HepG2 (cell line): ENCODE data around the gene DSG2. TPM values are rescaled to one million over a fixed set of nuclear protein-coding genes. Genes with fewer than 3 reads are reported as not detected.

Experiments used
- ARID2 ChIP-seq: sonication (generic); formaldehyde crosslinking; IDR thresholded peaks from 2 replicates; pipeline ENCODE4 v1.8.1; 2022; ENCODE audit warnings: mild to moderate bottlenecking, missing genetic modification reagents, borderline replicate concordance
- ATF5 ChIP-seq: sonication (generic); formaldehyde crosslinking; IDR thresholded peaks from 2 replicates; pipeline ENCODE4 v1.4.0; 2020; ENCODE audit warnings: mild to moderate bottlenecking, low read depth, missing genetic modification reagents
- BORCS8-MEF2B ChIP-seq: sonication (generic); formaldehyde crosslinking; IDR thresholded peaks from 2 replicates; pipeline ENCODE4 v1.8.0; 2022; ENCODE audit warnings: mild to moderate bottlenecking, missing genetic modification reagents
- CBX1 ChIP-seq: IDR thresholded peaks from one replicate; pipeline ENCODE4 v1.6.1; 2016; ENCODE audit warnings: antibody characterized with exemption, low read depth
- CBX2 ChIP-seq, 2 experiments: fragments of 200-600 bp in 1 of 2; sonication (generic); formaldehyde crosslinking in 1 of 2; IDR thresholded peaks; 2 replicates each; pipeline versions ENCODE4 v1.7.0 to v1.8.1; 2018 to 2022; ENCODE audit warnings: low read depth in 2 of 2, low read length in 1 of 2, mild to moderate bottlenecking in 1 of 2, missing genetic modification reagents in 1 of 2
- CEBPG ChIP-seq: IDR thresholded peaks from 2 replicates; pipeline ENCODE4 v1.6.1; 2016
- DNMT3B ChIP-seq: conservative IDR thresholded peaks from 2 replicates; pipeline ENCODE4 v1.6.1; 2016; ENCODE audit warnings: missing biosample characterization, control low read depth
- E2F2 ChIP-seq: sonication (generic); formaldehyde crosslinking; IDR thresholded peaks from 2 replicates; pipeline ENCODE4 v1.4.0; 2020; ENCODE audit warnings: missing genetic modification reagents, borderline replicate concordance
- EEA1 ChIP-seq: sonication (generic); formaldehyde crosslinking; IDR thresholded peaks from 2 replicates; pipeline ENCODE4 v1.5.1; 2020; ENCODE audit warnings: mild to moderate bottlenecking, missing genetic modification reagents, borderline replicate concordance
- ELF3 ChIP-seq: IDR thresholded peaks from 2 replicates; pipeline ENCODE4 v1.6.1; 2016; ENCODE audit warnings: missing genetic modification reagents, missing compliant biosample characterization
- EZH2 ChIP-seq: conservative IDR thresholded peaks from 2 replicates; pipeline ENCODE4 v1.6.1; 2012; ENCODE audit warnings: mild to moderate bottlenecking, low read depth, low read length, moderate library complexity
- HMGA1 ChIP-seq: sonication (generic); formaldehyde crosslinking; conservative IDR thresholded peaks from 2 replicates; pipeline ENCODE4 v1.4.0; 2020; ENCODE audit warnings: missing genetic modification reagents
- NCOA1 ChIP-seq: sonication (generic); formaldehyde crosslinking; IDR thresholded peaks from 2 replicates; pipeline ENCODE4 v1.9.0; 2021; ENCODE audit warnings: missing genetic modification reagents
- PRDM15 ChIP-seq: sonication (generic); formaldehyde crosslinking; IDR thresholded peaks from 2 replicates; pipeline ENCODE4 v1.4.0; 2020; ENCODE audit warnings: missing genetic modification reagents
- SRF ChIP-seq: IDR thresholded peaks from 2 replicates; pipeline ENCODE4 v1.6.1; 2011; ENCODE audit warnings: mild to moderate bottlenecking, low read depth, low read length, moderate library complexity
- YEATS2 ChIP-seq: sonication (generic); formaldehyde crosslinking; IDR thresholded peaks from 2 replicates; pipeline ENCODE4 v1.4.0; 2020; ENCODE audit warnings: missing genetic modification reagents, borderline replicate concordance
- ZFP62 ChIP-seq: sonication (generic); formaldehyde crosslinking; IDR thresholded peaks from 2 replicates; pipeline ENCODE4 v1.4.0; 2020; ENCODE audit warnings: missing genetic modification reagents
- ZHX1 ChIP-seq: sonication (generic); formaldehyde crosslinking; IDR thresholded peaks from 2 replicates; pipeline ENCODE4 v1.8.1; 2022; ENCODE audit warnings: low read depth, mild to moderate bottlenecking, missing genetic modification reagents
- ZNF260 ChIP-seq: sonication (generic); formaldehyde crosslinking; IDR thresholded peaks from 2 replicates; pipeline ENCODE4 v1.4.0; 2020; ENCODE audit warnings: missing genetic modification reagents, low read depth, mild to moderate bottlenecking, borderline replicate concordance
- ZNF431 ChIP-seq: sonication (generic); formaldehyde crosslinking; IDR thresholded peaks from 2 replicates; pipeline ENCODE4 v1.9.0; 2022; ENCODE audit warnings: missing genetic modification reagents, low read depth, mild to moderate bottlenecking, borderline replicate concordance
- ZNF460 ChIP-seq: sonication (generic); formaldehyde crosslinking; IDR thresholded peaks from 2 replicates; pipeline ENCODE4 v1.5.1; 2020; ENCODE audit warnings: missing genetic modification reagents, mild to moderate bottlenecking, borderline replicate concordance
- ZNF496 ChIP-seq: sonication (generic); formaldehyde crosslinking; IDR thresholded peaks from 2 replicates; pipeline ENCODE4 v1.8.1; 2023; ENCODE audit warnings: mild to moderate bottlenecking, moderate library complexity, missing genetic modification reagents; ENCODE audit not compliant: insufficient replicate concordance
- ZNF678 ChIP-seq: sonication (generic); formaldehyde crosslinking; IDR thresholded peaks from 2 replicates; pipeline ENCODE4 v1.4.0; 2020; ENCODE audit warnings: mild to moderate bottlenecking, missing genetic modification reagents
- ZNF7 ChIP-seq: IDR thresholded peaks from 2 replicates; pipeline ENCODE4 v1.6.1; 2016; ENCODE audit warnings: missing biosample characterization, missing genetic modification reagents
- polyA plus RNA-seq, 8 experiments: library from polyadenylated mRNA; depleted of rRNA in 3 of 8; stranded (reverse) in 7 of 8; unstranded in 1 of 8; fragments of >200 nt; fragmentation: Illumina TruSeq in 4 of 8; extraction: Trizol in 4 of 8; gene quantifications; 2 replicates each; pipeline versions ENCODE4 v1.2.1 to v1.2.3, GENCODE V29; 2011 to 2016; ENCODE audit warnings: low read depth in 4 of 8, missing spikeins in 1 of 8, mixed read lengths in 1 of 8; ENCODE audit not compliant: insufficient read depth in 1 of 8
- total RNA-seq, 5 experiments: library from RNA; depleted of rRNA; stranded (reverse); fragments of >200 nt; fragmentation: Illumina TruSeq; extraction: Trizol; gene quantifications; 2 replicates each; pipeline ENCODE4 v1.2.3, GENCODE V29; 2016; ENCODE audit warnings: low read depth in 1 of 5

Gene DSG2
- total and polyA plus RNA-seq, 2 of the 13 experiments (the other 11 are each of a cell fraction or from before 2014, with no cell fraction given), result 23.3 to 66.7 TPM

GRCh38 chr18:31558567-31558966 lies 60.6 kb downstream of the DSG2 start (continued):
- no peak for TF ChIP-seq ZNF260 (CRISPR knock-in tag)
- no peak for TF ChIP-seq EZH2
- no peak for TF ChIP-seq CBX1
- TF ChIP-seq ATF5 (CRISPR knock-in tag), result no peak
- TF ChIP-seq ZNF496, result no peak
- no peak for TF ChIP-seq ARID2 (CRISPR knock-in tag)
- TF ChIP-seq ZNF678, result no peak
- no peak for TF ChIP-seq DNMT3B
- TF ChIP-seq E2F2 (CRISPR knock-in tag), result no peak
- no peak for TF ChIP-seq ZNF431 (CRISPR knock-in tag)
- TF ChIP-seq CBX2 (IDR thresholded peaks at IDR 0.05; ENCODE audit: low read depth, low read length), result no peak
- TF ChIP-seq CBX2 (CRISPR knock-in tag; IDR thresholded peaks at IDR 0.05; ENCODE audit: low read depth), result no peak
- no peak for TF ChIP-seq BORCS8-MEF2B (CRISPR knock-in tag)
- no peak for TF ChIP-seq PRDM15
- 0 out of 2 replicates have a peak, but pooled peaks have one; percentile 29 for TF ChIP-seq ELF3 (CRISPR knock-in tag)
- TF ChIP-seq SRF, result no peak
- no peak for TF ChIP-seq ZNF7 (CRISPR knock-in tag)
- no peak for TF ChIP-seq ZFP62
- peak; percentile 76; the same call in 1 of the 2 replicates for TF ChIP-seq ZNF460 (CRISPR knock-in tag)
- no peak; the same call in 1 of the 2 replicates for TF ChIP-seq YEATS2
- TF ChIP-seq ZHX1 (CRISPR knock-in tag), result no peak
- no peak for TF ChIP-seq NCOA1 (CRISPR knock-in tag)
- TF ChIP-seq HMGA1 (CRISPR knock-in tag), result no peak
- peak; percentile 92 for TF ChIP-seq CEBPG (CRISPR knock-in tag)
- TF ChIP-seq EEA1 (CRISPR knock-in tag), result no peak
